GM03348 (cell line): ENCODE results near the gene LIMS4.
"Not testable (repeated sequence)": the region's sequence is repeated elsewhere in the genome, so short reads cannot be mapped to it uniquely, and the experiment has no call there.

Experiments used
- DNase-seq: peaks from one replicate; pipeline ENCODE4 v3.0.0; 2012; ENCODE audit warnings: low spot score

The LIMS4 gene

GRCh38 chr2:110472171-110473058 lies at the start of gene LIMS4:
Gene LIMS4, minus strand, starts transcription at chr2:110472816. Its CDS starts 38 bp downstream, at chr2:110472778.
- DNase-seq = not testable (repeated sequence)

GRCh38 chr2:110499755-110500377 lies 27.2 kb upstream of the LIMS4 start:
- DNase-seq = not testable (repeated sequence)

- not testable (repeated sequence) for DNase-seq
Measured at GRCh38 chr2:110496027-110496426, 23.4 kb upstream of the LIMS4 start.

GRCh38 chr2:110494488-110494887 lies 21.9 kb upstream of the LIMS4 start:
- DNase-seq = not testable (repeated sequence)

GRCh38 chr2:110488991-110489390 lies 16.4 kb upstream of the LIMS4 start:
- not testable (repeated sequence) for DNase-seq

- not testable (repeated sequence) for DNase-seq
Measured at GRCh38 chr2:110482697-110483096, 10.1 kb upstream of the LIMS4 start.

- not testable (repeated sequence) for DNase-seq
Measured at GRCh38 chr2:110481200-110481599, 8.6 kb upstream of the LIMS4 start.

- not testable (repeated sequence) for DNase-seq
Measured at GRCh38 chr2:110480084-110480483, 7.5 kb upstream of the LIMS4 start.

GRCh38 chr2:110477370-110477769 lies 4.8 kb upstream of the LIMS4 start:
- DNase-seq = not testable (repeated sequence)

- not testable (repeated sequence) for DNase-seq
Measured at GRCh38 chr2:110476952-110477351, 4.3 kb upstream of the LIMS4 start.

GRCh38 chr2:110475627-110476359 lies 3.2 kb upstream of the LIMS4 start:
- not testable (repeated sequence) for DNase-seq

GRCh38 chr2:110474898-110475297 lies 2.3 kb upstream of the LIMS4 start:
- not testable (repeated sequence) for DNase-seq

- not testable (repeated sequence) for DNase-seq
Measured at GRCh38 chr2:110473059-110473358, 393 bp upstream of the LIMS4 start.

GRCh38 chr2:110468921-110469320 lies 3.7 kb downstream of the LIMS4 start:
- DNase-seq = not testable (repeated sequence)

- not testable (repeated sequence) for DNase-seq
Measured at GRCh38 chr2:110465312-110465711, 7.3 kb downstream of the LIMS4 start.

GRCh38 chr2:110462458-110462857 lies 10.2 kb downstream of the LIMS4 start:
- not testable (repeated sequence) for DNase-seq

GRCh38 chr2:110460318-110460717 lies 12.3 kb downstream of the LIMS4 start:
- not testable (repeated sequence) for DNase-seq

- not testable (repeated sequence) for DNase-seq
Measured at GRCh38 chr2:110457214-110457590, 15.4 kb downstream of the LIMS4 start.

GRCh38 chr2:110456291-110457213 lies 16.1 kb downstream of the LIMS4 start:
- not testable (repeated sequence) for DNase-seq

- not testable (repeated sequence) for DNase-seq
Measured at GRCh38 chr2:110455080-110455670, 17.4 kb downstream of the LIMS4 start.

- DNase-seq = not testable (repeated sequence)
Measured at GRCh38 chr2:110450951-110451350, 21.7 kb downstream of the LIMS4 start.
